ENCODE results near the gene LMOD1.

DNA sequence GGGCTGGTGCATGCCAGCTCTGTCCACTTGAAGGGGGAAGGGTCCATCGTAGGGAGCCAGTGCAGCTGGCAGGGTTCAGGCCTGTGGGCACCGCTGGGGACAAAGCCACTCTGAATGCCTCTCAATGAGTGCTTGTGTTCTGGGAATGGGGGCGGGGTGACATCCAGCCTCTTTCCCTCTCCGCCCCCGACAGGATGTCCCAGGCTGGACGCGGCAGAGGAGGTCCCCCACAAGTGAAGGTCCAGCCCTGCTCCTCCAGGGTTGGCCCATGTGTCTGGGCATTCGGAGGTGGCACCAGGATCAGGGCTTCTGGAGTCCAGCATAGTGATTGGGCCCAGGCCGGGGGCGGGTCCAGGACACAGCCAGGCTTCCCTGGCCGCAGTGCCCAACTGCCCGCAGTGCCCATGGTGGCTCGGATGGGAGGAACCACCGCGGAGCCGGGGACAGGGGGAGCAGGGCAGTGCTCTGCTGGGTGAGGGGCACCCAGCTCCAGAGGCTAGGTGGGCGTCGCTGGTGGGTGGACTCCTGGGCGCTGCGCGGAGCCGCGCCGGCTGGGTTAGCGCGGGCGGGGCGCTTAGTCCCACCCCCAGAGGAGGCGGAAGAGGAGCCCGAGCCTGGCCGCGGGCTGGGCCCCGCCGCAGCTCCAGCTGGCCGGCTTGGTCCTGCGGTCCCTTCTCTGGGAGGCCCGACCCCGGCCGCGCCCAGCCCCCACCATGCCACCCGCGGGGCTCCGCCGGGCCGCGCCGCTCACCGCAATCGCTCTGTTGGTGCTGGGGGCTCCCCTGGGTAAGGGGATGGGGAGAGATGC lies 57.9 kb downstream of the LMOD1 start, which contains the start of gene SHISA4:
- TF ChIP-seq POLR2A (IDR thresholded peaks at IDR 0.05): peak; percentile 25 to 91
- TF ChIP-seq, protein P1, sequence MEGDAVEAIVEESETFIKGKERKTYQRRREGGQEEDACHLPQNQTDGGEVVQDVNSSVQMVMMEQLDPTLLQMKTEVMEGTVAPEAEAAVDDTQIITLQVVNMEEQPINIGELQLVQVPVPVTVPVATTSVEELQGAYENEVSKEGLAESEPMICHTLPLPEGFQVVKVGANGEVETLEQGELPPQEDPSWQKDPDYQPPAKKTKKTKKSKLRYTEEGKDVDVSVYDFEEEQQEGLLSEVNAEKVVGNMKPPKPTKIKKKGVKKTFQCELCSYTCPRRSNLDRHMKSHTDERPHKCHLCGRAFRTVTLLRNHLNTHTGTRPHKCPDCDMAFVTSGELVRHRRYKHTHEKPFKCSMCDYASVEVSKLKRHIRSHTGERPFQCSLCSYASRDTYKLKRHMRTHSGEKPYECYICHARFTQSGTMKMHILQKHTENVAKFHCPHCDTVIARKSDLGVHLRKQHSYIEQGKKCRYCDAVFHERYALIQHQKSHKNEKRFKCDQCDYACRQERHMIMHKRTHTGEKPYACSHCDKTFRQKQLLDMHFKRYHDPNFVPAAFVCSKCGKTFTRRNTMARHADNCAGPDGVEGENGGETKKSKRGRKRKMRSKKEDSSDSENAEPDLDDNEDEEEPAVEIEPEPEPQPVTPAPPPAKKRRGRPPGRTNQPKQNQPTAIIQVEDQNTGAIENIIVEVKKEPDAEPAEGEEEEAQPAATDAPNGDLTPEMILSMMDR (IDR thresholded peaks at IDR 0.05): no peak

Measured in heart left ventricle (tissue), 13 donors.